GM18505 (cell line): Measurements from ENCODE around the gene PLXNB3.
"Not testable (repeated sequence)": the region's sequence is repeated elsewhere in the genome, so short reads cannot be mapped to it uniquely, and the experiment has no call there.

Source experiments
- ATAC-seq: cut with Tn5 transposase; IDR thresholded peaks from one replicate; pipeline ENCODE4 v1.9.1; 2021; ENCODE audit not compliant: unreplicated experiment
- POLR2A ChIP-seq: IDR thresholded peaks from 4 replicates; pipeline ENCODE4 v1.6.1; 2011; ENCODE audit warnings: borderline replicate concordance; ENCODE audit not compliant: insufficient read depth, insufficient read length; ENCODE audit errors: extremely low read depth

PLXNB3 gene

GRCh38 chrX:153805436-153805835 lies 41.4 kb downstream of the PLXNB3 start:
- ATAC-seq, result no peak
- no peak for TF ChIP-seq POLR2A

GRCh38 chrX:153806999-153807575 lies 43.0 kb downstream of the PLXNB3 start:
- ATAC-seq, result no peak
- TF ChIP-seq POLR2A, result no peak

GRCh38 chrX:153807976-153808375 lies 43.9 kb downstream of the PLXNB3 start:
- TF ChIP-seq POLR2A, result no peak
- ATAC-seq, result no peak

- no peak for TF ChIP-seq POLR2A
- no peak for ATAC-seq
These were observed 48.2 kb downstream of the PLXNB3 start for GRCh38 chrX:153812220-153812619.

- no peak for TF ChIP-seq POLR2A
- no peak for ATAC-seq
These were observed 49.1 kb downstream of the PLXNB3 start for GRCh38 chrX:153813161-153813560.

- ATAC-seq, result no peak
- TF ChIP-seq POLR2A, result no peak
These were observed 50.7 kb downstream of the PLXNB3 start for GRCh38 chrX:153814591-153815315.

GRCh38 chrX:153816831-153817690 lies 53.0 kb downstream of the PLXNB3 start:
- no peak for TF ChIP-seq POLR2A
- ATAC-seq, result no peak

GRCh38 chrX:153818064-153818463 lies 54.0 kb downstream of the PLXNB3 start:
- not testable (repeated sequence) for ATAC-seq

- no peak for ATAC-seq
These were observed 54.7 kb downstream of the PLXNB3 start for GRCh38 chrX:153818571-153819383.

GRCh38 chrX:153819384-153820040 lies 55.5 kb downstream of the PLXNB3 start:
- no peak for TF ChIP-seq POLR2A
- no peak for ATAC-seq

More at GRCh38 chrX:153818571-153819383, 54.7 kb downstream of the PLXNB3 start:
- TF ChIP-seq POLR2A, result no peak

GRCh38 chrX:153820601-153821000 lies 56.6 kb downstream of the PLXNB3 start:
- TF ChIP-seq POLR2A, result no peak
- no peak for ATAC-seq

GRCh38 chrX:153821066-153821465 lies 57.0 kb downstream of the PLXNB3 start:
- TF ChIP-seq POLR2A, result no peak

More at GRCh38 chrX:153821066-153821465, 57.0 kb downstream of the PLXNB3 start:
- no peak for ATAC-seq
